GM18505 (cell line): ENCODE results near the gene ETHE1.

Experiments
- ATAC-seq: cut with Tn5 transposase; IDR thresholded peaks from one replicate; pipeline ENCODE4 v1.9.1; 2021; ENCODE audit not compliant: unreplicated experiment
- POLR2A ChIP-seq: IDR thresholded peaks from 4 replicates; pipeline ENCODE4 v1.6.1; 2011; ENCODE audit warnings: borderline replicate concordance; ENCODE audit not compliant: insufficient read depth, insufficient read length; ENCODE audit errors: extremely low read depth

ETHE1 gene

GRCh38 chr19:43544077-43544476, 17.1 kb upstream of the ETHE1 start:
- no peak for TF ChIP-seq POLR2A
- no peak for ATAC-seq

GRCh38 chr19:43541920-43542650, 15.1 kb upstream of the ETHE1 start:
- ATAC-seq = no peak
- no peak for TF ChIP-seq POLR2A

- no peak for ATAC-seq
- TF ChIP-seq POLR2A = no peak
These were observed 13.4 kb upstream of the ETHE1 start for GRCh38 chr19:43540381-43540780.

GRCh38 chr19:43538922-43539321, 11.9 kb upstream of the ETHE1 start:
- ATAC-seq = no peak

GRCh38 chr19:43534816-43535761, 8.1 kb upstream of the ETHE1 start:
- no peak for ATAC-seq
- TF ChIP-seq POLR2A = no peak

More at GRCh38 chr19:43538922-43539321, 11.9 kb upstream of the ETHE1 start:
- TF ChIP-seq POLR2A = no peak

GRCh38 chr19:43534305-43534815, 7.4 kb upstream of the ETHE1 start:
- no peak for TF ChIP-seq POLR2A
- ATAC-seq = no peak

- peak; percentile 52 for ATAC-seq
- TF ChIP-seq POLR2A = no peak
These were observed 6.7 kb upstream of the ETHE1 start for GRCh38 chr19:43533546-43534304.

GRCh38 chr19:43532962-43533545, 6.1 kb upstream of the ETHE1 start, which contains the start of gene ZNF575:
ZNF575 (plus strand) TSS chr19:43533188; CDS start chr19:43534423, 1,235 bp downstream.
- TF ChIP-seq POLR2A = peak; percentile 58
- peak; percentile 54 for ATAC-seq

GRCh38 chr19:43532571-43532961, 5.6 kb upstream of the ETHE1 start:
- TF ChIP-seq POLR2A = no peak
- no peak for ATAC-seq

GRCh38 chr19:43527860-43528622, 1.0 kb upstream of the ETHE1 start:
- ATAC-seq = no peak
- no peak for TF ChIP-seq POLR2A

GRCh38 chr19:43525836-43526771, 897 bp downstream of the ETHE1 start:
- ATAC-seq = no peak
- no peak for TF ChIP-seq POLR2A
